ENCODE results near the gene MEP1A. TPM values are rescaled to one million over a fixed set of nuclear protein-coding genes. Genes with fewer than 3 reads are reported as not detected.

The MEP1A gene
- total and polyA plus RNA-seq, 2 of the 4 experiments (the other 2 are of a cell fraction) = not detected

DNA sequence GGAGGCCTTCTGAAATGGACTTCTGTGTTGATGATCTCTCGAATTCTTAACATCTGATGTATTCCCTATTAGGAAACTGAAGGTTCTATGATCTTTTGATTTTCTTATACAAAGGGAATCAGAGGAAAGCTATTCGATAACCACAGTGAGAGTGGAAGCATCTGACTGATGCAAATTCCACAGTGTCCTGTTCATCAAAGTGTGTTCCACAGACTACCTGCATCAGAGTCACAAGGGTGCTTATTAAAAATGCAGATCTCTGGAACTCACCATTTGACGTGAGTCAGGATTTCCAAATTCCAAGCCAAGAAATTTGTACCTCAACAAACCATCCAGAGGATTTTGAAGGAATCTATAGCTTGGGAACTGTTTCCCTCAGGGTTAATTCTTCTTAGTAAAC, 4.4 kb upstream of the MEP1A start:
- no TSS peak for BruUV-seq (replicated peaks)
- H2AK5ac ChIP-seq (ENCODE audit: low read depth, low read length) = no peak overlapping the region
- H3K9ac ChIP-seq (ENCODE audit: low read depth, low read length) = no peak overlapping the region
- H3K14ac ChIP-seq (replicated peaks; ENCODE audit: low read depth, low read length) = no peak overlapping the region
- H4K20me1 ChIP-seq (ENCODE audit: insufficient read depth, low read length) = no peaks in the 10 kb centered on the region
- H4K8ac ChIP-seq (ENCODE audit: low read depth in 2 of 2, low read length in 2 of 2) = no peak overlapping the region
- no peak for TF ChIP-seq MAFK (IDR thresholded peaks at IDR 0.05; ENCODE audit: low read depth, low read length)
- intact Hi-C loops (cut with micrococcal nuclease) = loop anchor here (10.0 kb wide), 1 partner anchor 564 kb away; no protein-coding TSS in a partner anchor
- no peaks in the 10 kb centered on the region for H3K4me1 ChIP-seq (ENCODE audit: control insufficient read depth, insufficient read depth, low read length)
- no peaks in the 10 kb centered on the region for H3K27me3 ChIP-seq (ENCODE audit: control insufficient read depth, insufficient read depth, low read length)
- H2BK5ac ChIP-seq (ENCODE audit: low read depth, low read length, poor library complexity, severe bottlenecking) = no peak overlapping the region
- H2BK15ac ChIP-seq (ENCODE audit: low read depth, low read length) = no peak overlapping the region
- no peak overlapping the region for H2BK20ac ChIP-seq (ENCODE audit: low read depth, low read length)
- no peak overlapping the region for H3K56ac ChIP-seq (ENCODE audit: extremely low read depth, insufficient read depth, low read length)
- H2BK120ac ChIP-seq (ENCODE audit: low read depth, low read length) = no peak overlapping the region
- no peak overlapping the region for H3K4me2 ChIP-seq (ENCODE audit: low read depth, low read length)
- no peaks in the 10 kb centered on the region for H3K79me1 ChIP-seq (ENCODE audit: low read depth in 1 of 2, low read length in 2 of 2)
- no peak overlapping the region for H3K4me3 ChIP-seq (ENCODE audit: insufficient read depth, low read depth, low read length)
- no peak overlapping the region for H3K23ac ChIP-seq (ENCODE audit: low read depth, low read length)
- no peak for DNase-seq
- no peak overlapping the region for H4K91ac ChIP-seq (ENCODE audit: insufficient read depth, low read depth, low read length)
- no peak overlapping the region for H3K27ac ChIP-seq (ENCODE audit: insufficient read depth, low read length)
- in situ Hi-C loops (cut with MboI; ENCODE audit: low sequenced_read_pairs) = loop anchor here (25.0 kb wide), 1 partner anchor 376 kb away; no protein-coding TSS in a partner anchor
- no CpG with 5 or more reads among the region's 3 CpGs for WGBS, 2 experiments (ENCODE audit: extremely low coverage in 2 of 2, insufficient read length in 1 of 2)
- no peak overlapping the region for H2AFZ ChIP-seq (replicated peaks; ENCODE audit: low read length, poor library complexity)
- ChIA-PET CTCF (no interaction called here), POLR2A (ENCODE audit: unreplicated experiment) (no interaction called here)
- no peaks in the 10 kb centered on the region for H3K9me1 ChIP-seq (ENCODE audit: insufficient read depth, low read length)
- H3K9me3 ChIP-seq (ENCODE audit: control insufficient read depth, insufficient read depth, low read length) = no peaks in the 10 kb centered on the region
- no peak overlapping the region for H3K18ac ChIP-seq (ENCODE audit: low read depth, low read length)
- H4K5ac ChIP-seq (ENCODE audit: low read depth, low read length) = no peak overlapping the region
- ATAC-seq (ENCODE audit: low read depth) = no peak
- dilution Hi-C loops (cut with HindIII; ENCODE audit: low sequenced_read_pairs, unreplicated experiment) = no loop called here
- H2AK9ac ChIP-seq (replicated peaks; ENCODE audit: low read depth, low read length, poor library complexity) = no peak overlapping the region
- no peaks in the 10 kb centered on the region for H3K36me3 ChIP-seq (ENCODE audit: control insufficient read depth, insufficient read depth, low read length)
- no peak overlapping the region for H3K4ac ChIP-seq (ENCODE audit: low read depth, low read length)

Data from IMR-90 (cell line).